Brain microvascular endothelial cell (primary cell): ENCODE results near the gene ADGRE3.

Experiments
- DNase-seq: peaks from one replicate; pipeline ENCODE4 v3.0.0-alpha.2; 2020
- H3K27ac ChIP-seq: fragments of 250-450 bp; sonication (Bioruptor Pico); 2 replicates; pipeline ENCODE4 v1.5.1; 2020; ENCODE audit warnings: mild to moderate bottlenecking, moderate library complexity
- H3K27me3 ChIP-seq: fragments of 250-450 bp; sonication (Bioruptor Pico); replicated peaks from 2 replicates; pipeline ENCODE4 v1.5.1; 2020; ENCODE audit warnings: mild to moderate bottlenecking
- H3K36me3 ChIP-seq: fragments of 250-450 bp; sonication (Bioruptor Pico); replicated peaks from 2 replicates; pipeline ENCODE4 v1.5.1; 2020; ENCODE audit warnings: mild to moderate bottlenecking
- H3K4me3 ChIP-seq: 2 replicates; pipeline ENCODE4 v1.5.1; 2011; ENCODE audit warnings: low read depth, mild to moderate bottlenecking, control low read depth, low read length, moderate library complexity
- in situ Hi-C: cut with HindIII; loops from 2 replicates; pipeline ENCODE4 v1.10.0; 2017; ENCODE audit warnings: low sequenced_read_pairs, low pct_ligation_motif_present
- TF ChIP-seq, protein P1 (sequence below): IDR thresholded peaks from 2 replicates; pipeline ENCODE4 v1.5.1; 2011; ENCODE audit warnings: low read depth, mild to moderate bottlenecking, moderate library complexity, low read length, control low read depth, inconsistent platforms; ENCODE audit errors: missing control alignments

Gene ADGRE3

GRCh38 chr19:14661372-14661924 is 13.2 kb downstream of the ADGRE3 start:
- TF ChIP-seq, protein P1, sequence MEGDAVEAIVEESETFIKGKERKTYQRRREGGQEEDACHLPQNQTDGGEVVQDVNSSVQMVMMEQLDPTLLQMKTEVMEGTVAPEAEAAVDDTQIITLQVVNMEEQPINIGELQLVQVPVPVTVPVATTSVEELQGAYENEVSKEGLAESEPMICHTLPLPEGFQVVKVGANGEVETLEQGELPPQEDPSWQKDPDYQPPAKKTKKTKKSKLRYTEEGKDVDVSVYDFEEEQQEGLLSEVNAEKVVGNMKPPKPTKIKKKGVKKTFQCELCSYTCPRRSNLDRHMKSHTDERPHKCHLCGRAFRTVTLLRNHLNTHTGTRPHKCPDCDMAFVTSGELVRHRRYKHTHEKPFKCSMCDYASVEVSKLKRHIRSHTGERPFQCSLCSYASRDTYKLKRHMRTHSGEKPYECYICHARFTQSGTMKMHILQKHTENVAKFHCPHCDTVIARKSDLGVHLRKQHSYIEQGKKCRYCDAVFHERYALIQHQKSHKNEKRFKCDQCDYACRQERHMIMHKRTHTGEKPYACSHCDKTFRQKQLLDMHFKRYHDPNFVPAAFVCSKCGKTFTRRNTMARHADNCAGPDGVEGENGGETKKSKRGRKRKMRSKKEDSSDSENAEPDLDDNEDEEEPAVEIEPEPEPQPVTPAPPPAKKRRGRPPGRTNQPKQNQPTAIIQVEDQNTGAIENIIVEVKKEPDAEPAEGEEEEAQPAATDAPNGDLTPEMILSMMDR = no peak
- in situ Hi-C loops = no loop called here
- no peaks in the 10 kb centered on the region for H3K36me3 ChIP-seq
- H3K27me3 ChIP-seq = no peaks in the 10 kb centered on the region
- H3K27ac ChIP-seq = no peak overlapping the region
- DNase-seq = no peak
- H3K4me3 ChIP-seq = no peak overlapping the region

GRCh38 chr19:14659874-14660489 is 14.7 kb downstream of the ADGRE3 start:
- Histone ChIP-seq H3K27me3 (no peaks in the 10 kb centered on the region), H3K27ac (no peak overlapping the region), H3K36me3 (no peaks in the 10 kb centered on the region), H3K4me3 (no peak overlapping the region)
- in situ Hi-C loops = no loop called here
- TF ChIP-seq, protein P1 = no peak
- no peak for DNase-seq

GRCh38 chr19:14655726-14656125 is 18.9 kb downstream of the ADGRE3 start:
- DNase-seq = no peak
- in situ Hi-C loops = no loop called here
- no peaks in the 10 kb centered on the region for H3K27me3 ChIP-seq
- no peak overlapping the region for H3K27ac ChIP-seq
- no peak overlapping the region for H3K4me3 ChIP-seq
- TF ChIP-seq, protein P1 = no peak
- no peaks in the 10 kb centered on the region for H3K36me3 ChIP-seq

DNA sequence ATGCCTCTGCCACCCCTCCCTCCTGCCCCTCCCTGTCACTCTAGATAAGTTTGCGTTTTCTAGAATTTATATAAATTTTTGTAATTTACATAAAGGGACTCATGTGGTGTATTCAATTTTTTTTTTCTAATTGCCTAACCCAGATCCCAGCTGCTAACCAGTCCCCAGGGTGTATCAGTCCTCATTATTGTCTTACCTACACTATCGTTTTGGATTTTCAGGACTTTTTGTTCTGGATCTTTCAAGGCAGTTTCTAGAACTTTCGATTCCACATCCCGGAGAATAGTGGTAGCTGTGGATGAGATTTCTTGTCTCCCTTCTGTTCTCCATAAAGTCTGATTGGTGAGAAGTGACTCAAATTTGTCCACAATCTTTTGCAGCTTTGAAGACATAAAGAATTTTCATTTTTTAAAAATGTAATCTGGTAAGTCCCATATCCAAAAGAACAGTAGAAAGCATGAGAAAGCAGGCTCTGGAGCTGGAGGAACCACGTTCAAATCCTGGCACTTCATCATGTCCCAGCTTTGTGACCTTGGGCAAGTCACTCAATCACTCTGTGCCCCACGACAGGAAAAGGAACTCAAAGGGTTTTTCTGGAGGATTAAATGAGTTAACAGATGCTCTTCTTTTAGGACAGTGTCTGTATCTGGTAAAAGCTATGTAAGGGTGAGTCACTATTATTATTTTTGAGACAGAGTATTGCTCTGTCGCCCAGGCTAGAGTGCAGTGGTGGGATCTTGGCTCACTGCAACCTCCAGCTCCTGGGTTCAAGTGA is 19.7 kb downstream of the ADGRE3 start:
- H3K27ac ChIP-seq = no peak overlapping the region
- no peaks in the 10 kb centered on the region for H3K36me3 ChIP-seq
- no peak for DNase-seq
- no peak overlapping the region for H3K4me3 ChIP-seq
- H3K27me3 ChIP-seq = no peaks in the 10 kb centered on the region
- TF ChIP-seq, protein P1 = no peak
- in situ Hi-C loops = no loop called here

DNA sequence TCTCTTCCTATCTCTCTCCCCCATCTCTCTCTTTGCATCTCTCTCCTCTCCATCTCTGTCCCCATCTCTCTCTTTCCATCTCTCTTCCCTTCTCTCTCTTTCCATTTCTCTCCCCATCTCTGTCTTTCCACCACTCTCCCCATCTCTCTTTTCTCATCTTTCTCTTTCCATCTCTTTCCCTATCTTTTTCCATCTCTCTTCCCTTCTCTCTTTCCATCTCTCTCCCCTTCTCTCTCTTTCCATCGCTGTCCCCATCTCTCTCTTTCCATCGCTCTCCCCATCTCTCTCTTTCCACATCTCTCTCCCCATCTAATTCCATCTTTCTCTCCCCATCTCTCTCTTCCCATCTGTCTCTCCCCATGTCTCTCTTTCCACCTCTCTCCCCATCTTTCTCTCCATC is 24.5 kb downstream of the ADGRE3 start:
- Histone ChIP-seq H3K27ac (no peak overlapping the region), H3K4me3 (no peak overlapping the region), H3K27me3 (no peaks in the 10 kb centered on the region), H3K36me3 (no peaks in the 10 kb centered on the region)
- in situ Hi-C loops = no loop called here
- TF ChIP-seq, protein P1 = no peak
- DNase-seq = no peak
